Adrenal gland (tissue), 12 donors: ENCODE results near the gene TCP11. TPM values are rescaled to one million over a fixed set of nuclear protein-coding genes. Genes with fewer than 3 reads are reported as not detected.

ENCODE experiments used
- DNase-seq, 7 donors: peaks; one replicate each; pipeline ENCODE4 v3.0.0-alpha.2; 2019 to 2020
- H3K27ac ChIP-seq, 5 donors: fragments of 200-600 bp; sonication (generic) in 4 of 5; 1 replicate in 3 of 5; 2 replicates in 2 of 5; pipeline versions ENCODE4 v1.5.1 to v1.8.0; 2016 to 2020; ENCODE audit warnings: mild to moderate bottlenecking in 1 of 5
- H3K27me3 ChIP-seq: fragments of 200-600 bp; 2 replicates; pipeline ENCODE4 v1.8.0; 2021
- H3K36me3 ChIP-seq, 2 donors: fragments of 200-600 bp; replicated peaks in 1 of 2; 1 replicate in 1 of 2; 2 replicates in 1 of 2; pipeline versions ENCODE4 v1.5.1 to v1.8.0; 2018 to 2022
- H3K4me1 ChIP-seq, 2 donors: fragments of 200-600 bp; replicated peaks in 1 of 2; 1 replicate in 1 of 2; 2 replicates in 1 of 2; pipeline versions ENCODE4 v1.5.1 to v1.8.0; 2018 to 2021
- H3K4me3 ChIP-seq, 4 donors: fragments of 200-600 bp; sonication (generic) in 3 of 4; one replicate each; pipeline ENCODE4 v1.5.1; 2016 to 2018
- H3K9me3 ChIP-seq, 3 donors: fragments of 200-600 bp; sonication (generic) in 1 of 3; replicated peaks in 1 of 3; 1 replicate in 2 of 3; 2 replicates in 1 of 3; pipeline versions ENCODE4 v1.5.1 to v1.8.0; 2016 to 2021
- CTCF ChIP-seq, 6 experiments: fragments of 450-650 bp in 4 of 6; fragments of 200-600 bp in 2 of 6; sonication (generic) in 1 of 6; IDR thresholded peaks; 1 replicate in 5 of 6; 2 replicates in 1 of 6; pipeline versions ENCODE4 v1.5.1 to v1.8.0; 2016 to 2021; ENCODE audit warnings: antibody characterized with exemption in 6 of 6, mild to moderate bottlenecking in 2 of 6, moderate library complexity in 1 of 6
- POLR2A ChIP-seq, 2 donors: fragments of 450-650 bp; IDR thresholded peaks; one replicate each; pipeline ENCODE4 v1.6.1; 2017; ENCODE audit warnings: antibody characterized with exemption in 2 of 2, mild to moderate bottlenecking in 2 of 2, moderate library complexity in 1 of 2
- WGBS, 4 donors: extraction: QIAGEN DNeasy Blood & Tissue Kit in 2 of 4; methylation state at CpG; one replicate each; pipeline versions ENCODE4 v1.1.5 to v1.1.7; 2013 to 2017; 5-methylcytosine and 5-hydroxymethylcytosine counted together
- intact Hi-C, 2 donors: fragments of 100-400 bp; cut with DNase I; formaldehyde crosslinking; loops; one replicate each; pipeline versions ENCODE4 v1.14.1 to v1.15.0; 2022 to 2023
- polyA plus RNA-seq, 3 donors: library from polyadenylated mRNA; stranded (reverse); fragments of 200-250 nt in 2 of 3; fragments of 350-450 nt in 1 of 3; fragmentation: Illumina TruSeq in 1 of 3; extraction: RNeasy Lipid Tissue Mini Kit (QIAGEN cat#74804) in 1 of 3; gene quantifications; one replicate each; pipeline ENCODE4 v1.2.3, GENCODE V29; 2013 to 2014
- total RNA-seq, 9 donors: library from RNA; depleted of rRNA in 4 of 9; stranded (reverse); fragments of >200 nt in 4 of 9; fragments of 120-200 nt in 1 of 9; fragmentation: NEBNext Ultra II Directional in 1 of 9; extraction: Animal tissue kit (Norgen Biotek cat#: 25700) in 1 of 9; gene quantifications; one replicate each; pipeline versions ENCODE4 v1.1.0 to v1.2.4, GENCODE V29; 2013 to 2023
- donor health status: healthy with polysubstance abuse.
- donor health status: Bipolar disorder and iron deficiency.
- donor health status: DM: yes; HTN: yes; CAD: no.
- donor health status: DM: no; HTN: no; CAD: no.
- donor health status: DM: no; HTN: no; CAD: no.
- donor health status: DM: yes; HTN: yes; CAD: no.

The TCP11 gene
- total and polyA plus RNA-seq, 12 donors, result 0.13 to 0.40 (median 0.28) TPM; not detected in 7

DNA sequence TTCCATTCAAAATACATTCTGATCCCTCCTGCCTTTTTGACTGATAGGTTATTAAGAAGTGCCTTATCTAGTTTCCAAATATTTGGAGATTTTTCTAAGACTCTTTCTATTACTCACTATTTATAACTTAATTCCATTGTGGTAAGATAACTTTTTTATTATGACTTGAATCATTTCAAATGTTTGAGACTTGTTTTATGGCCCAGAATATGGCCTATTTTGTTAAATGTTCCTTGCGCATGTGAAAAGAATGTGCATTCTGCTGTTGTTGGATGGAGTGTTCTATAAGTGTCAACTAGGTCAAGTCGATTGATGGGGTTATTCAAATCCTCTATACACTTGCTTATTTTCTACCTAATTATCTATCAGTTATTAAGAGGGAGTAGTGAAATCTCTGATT is 13.1 kb upstream of the TCP11 start:
- WGBS, 4 donors, result 79 to 85% (median 83%) methylated on average over 2 of the region's 2 CpGs
- H3K27me3 ChIP-seq, result no peaks in the 10 kb centered on the region
- no peaks in the 10 kb centered on the region for H3K36me3 ChIP-seq
- H3K4me1 ChIP-seq, result no peaks in the 10 kb centered on the region
- H3K27ac ChIP-seq, result no peak overlapping the region
- DNase-seq, result no peak
- H3K4me3 ChIP-seq, result no peak overlapping the region
- intact Hi-C loops, result no loop called here
- H3K9me3 ChIP-seq, result no peaks in the 10 kb centered on the region
- no peak for TF ChIP-seq POLR2A (IDR thresholded peaks at IDR 0.05)
- no peak for TF ChIP-seq CTCF (IDR thresholded peaks at IDR 0.05)

GRCh38 chr6:35152067-35152707 is 11.0 kb upstream of the TCP11 start:
- TF ChIP-seq CTCF (IDR thresholded peaks at IDR 0.05) (no peak), POLR2A (IDR thresholded peaks at IDR 0.05) (no peak)
- intact Hi-C loops, result no loop called here
- H3K4me3 ChIP-seq, result no peak overlapping the region
- H3K36me3 ChIP-seq, result no peaks in the 10 kb centered on the region
- DNase-seq, result no peak
- WGBS, 4 donors, result 63 to 67% (median 65%) methylated on average over 4 of the region's 4 CpGs
- no peaks in the 10 kb centered on the region for H3K4me1 ChIP-seq
- no peaks in the 10 kb centered on the region for H3K9me3 ChIP-seq
- no peak overlapping the region for H3K27ac ChIP-seq
- no peaks in the 10 kb centered on the region for H3K27me3 ChIP-seq

- no peak for TF ChIP-seq CTCF (IDR thresholded peaks at IDR 0.05)
- TF ChIP-seq POLR2A (IDR thresholded peaks at IDR 0.05), result no peak
- Histone ChIP-seq H3K27ac (no peak overlapping the region), H3K36me3 (no peaks in the 10 kb centered on the region), H3K4me1 (no peaks in the 10 kb centered on the region), H3K27me3 (no peaks in the 10 kb centered on the region), H3K9me3 (no peaks in the 10 kb centered on the region), H3K4me3 (no peak overlapping the region)
- no peak for DNase-seq
- intact Hi-C loops, result no loop called here
- 71 to 92% (median 84%) methylated on average over 2 of the region's 2 CpGs for WGBS, 4 donors
These were observed 10.3 kb upstream of the TCP11 start for GRCh38 chr6:35151466-35151865.

GRCh38 chr6:35149891-35150566 is 8.9 kb upstream of the TCP11 start:
- DNase-seq, result no peak
- H3K27ac ChIP-seq, result no peak overlapping the region
- no peaks in the 10 kb centered on the region for H3K36me3 ChIP-seq
- no peaks in the 10 kb centered on the region for H3K9me3 ChIP-seq
- no peaks in the 10 kb centered on the region for H3K4me1 ChIP-seq
- H3K4me3 ChIP-seq, result no peak overlapping the region
- no peak for TF ChIP-seq POLR2A (IDR thresholded peaks at IDR 0.05)
- TF ChIP-seq CTCF (IDR thresholded peaks at IDR 0.05), result no peak
- 77 to 78% (median 78%) methylated on average over 14 to 16 of the region's 16 CpGs for WGBS, 4 donors
- intact Hi-C loops, result loop anchor here (5.0 to 10.0 kb wide), 3 partner anchors 52 to 92 kb away; no protein-coding TSS in a partner anchor
- H3K27me3 ChIP-seq, result no peaks in the 10 kb centered on the region
